Cerebellar nuclear complex (tissue), 1 donor: ENCODE data around the gene TMEM273.
"Not testable (repeated sequence)": the region's sequence is repeated elsewhere in the genome, so short reads cannot be mapped to it uniquely, and the experiment has no call there.

Experiments
- DNase-seq, 2 experiments: peaks; one replicate each; lab custom pipeline; 2025; lab: John Stamatoyannopoulos, UW

The TMEM273 gene

DNA sequence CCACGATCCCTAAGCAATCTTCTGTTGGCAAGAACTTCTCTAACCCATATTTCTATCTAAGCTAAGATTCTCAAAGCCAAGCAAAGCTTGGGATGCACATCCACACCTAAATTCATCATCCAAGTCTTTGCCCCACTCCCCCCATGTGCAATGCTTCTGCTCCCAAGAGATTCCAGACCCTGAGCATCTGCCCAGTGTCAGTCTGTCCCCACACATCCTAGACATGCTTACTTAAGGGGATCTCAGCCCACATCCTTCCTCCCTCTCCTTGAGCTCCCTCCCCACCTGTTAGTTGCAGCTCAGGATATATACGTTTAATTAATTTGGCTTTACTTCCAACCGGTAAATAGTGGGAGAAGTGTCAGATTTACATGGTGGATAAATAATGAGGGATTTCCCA lies 17.0 kb upstream of the TMEM273 start:
- no peak for DNase-seq

DNA sequence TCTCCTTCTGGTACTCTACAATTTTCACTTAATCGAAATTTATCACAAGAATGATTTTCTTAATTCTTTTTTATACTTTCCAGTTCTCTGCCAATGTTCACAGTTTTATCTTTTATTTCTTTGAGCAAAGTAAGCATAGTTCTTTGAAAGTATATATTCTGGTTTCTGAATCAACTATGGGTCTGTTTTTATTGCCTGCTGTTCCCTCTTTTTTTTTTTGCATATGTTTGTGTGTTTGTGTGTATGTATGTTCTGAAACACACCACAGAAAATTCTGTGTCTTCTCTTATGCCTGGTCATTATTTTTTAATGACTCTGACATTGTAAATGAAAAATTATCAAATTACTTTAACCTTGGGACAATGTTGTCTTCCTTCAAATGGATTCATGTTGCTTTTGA lies 15.9 kb upstream of the TMEM273 start:
- DNase-seq = no peak

DNA sequence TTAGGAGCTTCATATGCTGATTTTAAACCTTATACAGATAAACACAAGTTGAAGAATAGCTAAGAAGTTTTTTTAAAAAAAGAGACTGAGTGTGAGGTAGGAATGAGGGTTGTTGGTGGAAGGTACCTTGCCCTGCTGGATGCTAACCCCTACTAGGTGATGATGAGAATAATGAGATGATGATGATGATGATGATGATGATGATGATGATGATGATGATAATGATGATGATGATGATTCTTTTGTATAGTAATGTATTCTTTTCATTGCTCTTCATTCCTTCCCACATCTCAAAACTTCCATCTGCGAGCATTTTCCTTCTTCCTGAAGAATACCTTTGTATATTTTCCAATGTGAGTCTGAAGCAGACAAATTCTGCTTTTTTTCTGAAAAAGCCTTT lies 14.1 kb upstream of the TMEM273 start:
- DNase-seq = no peak

DNA sequence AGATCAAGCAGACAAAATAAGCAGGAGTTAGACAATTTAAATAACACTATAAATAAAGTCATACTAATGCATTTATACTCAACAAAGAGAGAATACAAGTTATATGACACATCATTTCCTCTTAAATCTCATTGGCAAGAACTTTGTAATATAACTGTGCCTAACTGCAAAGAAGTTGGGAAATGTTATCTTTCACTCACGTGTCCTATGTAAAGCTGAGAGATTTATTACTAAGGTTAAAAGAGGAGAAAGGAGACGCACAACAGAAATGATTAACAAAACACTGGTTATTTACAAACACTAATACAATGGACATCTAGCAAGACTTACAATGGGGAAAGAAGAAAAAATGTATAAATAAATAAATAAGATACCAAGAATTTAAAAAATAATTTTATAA lies 12.7 kb upstream of the TMEM273 start:
- no peak for DNase-seq

DNA sequence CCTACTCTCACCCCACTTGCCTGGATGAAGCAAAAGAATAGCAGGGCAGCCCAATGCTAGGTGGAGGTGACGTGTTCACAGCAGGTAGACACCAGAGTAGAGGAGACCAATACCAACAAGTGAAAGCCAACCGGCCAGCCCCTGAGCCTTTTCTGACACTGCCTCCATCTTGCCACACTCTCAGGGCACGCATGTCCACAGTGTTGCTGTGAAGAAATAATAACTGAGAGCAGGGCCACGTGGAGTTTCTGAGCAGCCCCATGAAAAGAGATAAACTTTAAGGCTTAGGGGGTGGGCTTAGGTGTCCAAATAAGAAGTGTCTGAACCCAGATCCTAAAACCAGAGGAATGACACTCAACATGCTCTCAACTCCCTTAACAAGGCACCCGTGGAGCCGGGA lies 9.0 kb upstream of the TMEM273 start:
- no peak for DNase-seq

DNA sequence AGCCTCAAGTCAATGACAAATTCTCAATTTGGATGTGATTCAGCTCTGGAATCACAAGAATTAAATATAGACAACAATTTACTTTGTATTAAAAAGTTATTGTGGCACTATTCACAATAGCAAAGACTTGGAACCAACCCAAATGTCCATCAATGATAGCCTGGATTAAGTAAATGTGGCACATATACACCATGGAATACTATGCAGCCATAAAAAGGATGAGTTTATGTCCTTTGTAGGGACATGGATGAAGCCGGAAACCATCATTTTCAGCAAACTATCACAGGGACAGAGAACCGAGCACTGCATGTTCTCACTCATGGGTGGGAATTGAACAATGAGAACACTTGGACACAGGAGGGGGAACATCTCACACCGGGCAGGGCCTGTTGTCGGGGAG lies 7.7 kb upstream of the TMEM273 start:
- not testable (repeated sequence) for DNase-seq

DNA sequence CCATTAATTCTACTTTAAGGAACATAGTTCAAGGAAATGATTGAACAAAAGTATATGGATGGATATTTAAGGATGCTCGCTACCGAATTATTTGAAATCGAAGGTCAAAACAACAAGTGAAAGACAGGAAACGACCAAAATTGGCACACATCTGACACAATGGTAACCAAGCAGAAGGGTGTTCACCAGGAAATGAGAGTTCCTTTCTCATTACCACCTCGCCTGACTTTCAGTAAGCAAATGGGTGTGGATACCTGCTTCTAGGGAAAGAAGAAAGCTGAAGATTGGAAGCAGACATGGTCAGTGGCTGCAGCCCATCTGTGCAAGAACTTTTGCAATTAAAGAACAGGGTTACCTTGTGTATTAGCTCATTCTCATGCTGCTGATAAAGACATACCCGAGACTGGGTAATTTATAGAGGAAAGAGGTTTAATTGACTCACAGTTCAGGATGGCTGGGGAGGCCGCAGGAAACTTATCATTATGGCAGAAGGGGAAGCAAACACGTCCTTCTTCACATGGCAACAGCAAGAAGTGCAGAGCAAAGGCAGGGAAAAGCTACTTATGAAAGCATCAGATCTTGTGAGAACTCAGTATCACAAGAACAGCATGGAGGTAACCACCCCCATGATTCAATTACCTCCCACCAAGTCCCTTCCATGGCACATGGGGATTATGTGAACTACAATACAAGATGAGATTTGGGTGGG lies 6.2 kb upstream of the TMEM273 start:
- DNase-seq = no peak

DNA sequence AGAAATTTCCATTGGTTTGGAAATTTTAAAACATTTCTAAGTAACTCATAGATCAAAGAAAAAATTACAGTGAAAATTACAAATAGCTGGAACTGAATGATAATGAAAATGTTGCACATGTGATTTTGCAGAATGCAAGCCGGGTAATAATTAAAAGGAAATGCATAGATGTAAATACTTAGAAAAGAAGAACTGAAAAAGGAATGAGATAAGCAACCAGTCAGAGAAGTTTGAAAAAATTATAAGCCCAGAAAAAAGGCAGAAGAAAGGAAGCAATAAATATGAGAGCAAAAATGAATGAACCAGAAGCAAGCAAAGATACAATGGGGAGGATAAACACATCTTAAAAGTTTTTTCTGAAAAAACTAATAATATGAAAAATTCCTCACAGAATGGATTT lies 3.2 kb upstream of the TMEM273 start:
- no peak for DNase-seq

DNA sequence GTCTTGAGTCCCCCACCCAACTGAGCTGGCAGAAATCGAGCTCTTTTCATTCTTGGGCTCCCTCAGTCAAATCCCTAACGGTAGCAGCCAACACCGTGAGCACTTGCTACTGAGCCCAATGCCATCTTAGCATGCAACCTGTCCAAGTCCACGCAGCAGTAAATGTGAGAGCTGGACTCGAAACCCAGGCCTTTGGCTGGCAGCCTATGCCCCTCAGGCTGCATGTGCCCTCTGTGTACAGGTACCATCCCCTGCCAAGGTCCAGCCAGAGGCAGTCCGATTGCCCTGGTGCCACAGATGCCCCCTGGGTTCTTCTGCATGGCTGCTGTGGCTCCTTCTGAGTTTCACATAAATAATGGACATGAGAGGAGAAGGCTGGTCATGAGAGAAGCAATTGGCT lies 1.2 kb upstream of the TMEM273 start:
- no peak for DNase-seq

DNA sequence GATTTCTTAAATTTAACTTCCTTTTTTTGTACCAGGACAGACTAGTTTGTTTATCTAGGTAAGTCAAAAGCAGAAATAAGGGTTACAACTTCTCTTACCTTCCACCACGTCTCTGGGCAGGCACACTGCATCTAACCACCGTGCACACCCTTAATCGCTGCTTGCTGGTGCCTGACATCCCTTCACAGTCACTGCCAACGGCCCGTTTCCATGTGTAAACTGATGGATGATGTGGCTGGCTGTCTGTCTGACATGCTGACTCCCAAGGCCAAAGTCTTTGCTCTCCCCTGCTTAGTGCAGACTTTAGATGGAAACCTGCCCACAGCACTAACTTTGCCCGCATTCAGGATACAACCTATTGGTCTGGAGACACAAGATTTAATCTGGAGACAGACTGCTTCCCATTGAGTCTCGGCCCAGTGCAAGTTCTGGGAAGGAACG lies 1.1 kb downstream of the TMEM273 start:
- DNase-seq = no peak

DNA sequence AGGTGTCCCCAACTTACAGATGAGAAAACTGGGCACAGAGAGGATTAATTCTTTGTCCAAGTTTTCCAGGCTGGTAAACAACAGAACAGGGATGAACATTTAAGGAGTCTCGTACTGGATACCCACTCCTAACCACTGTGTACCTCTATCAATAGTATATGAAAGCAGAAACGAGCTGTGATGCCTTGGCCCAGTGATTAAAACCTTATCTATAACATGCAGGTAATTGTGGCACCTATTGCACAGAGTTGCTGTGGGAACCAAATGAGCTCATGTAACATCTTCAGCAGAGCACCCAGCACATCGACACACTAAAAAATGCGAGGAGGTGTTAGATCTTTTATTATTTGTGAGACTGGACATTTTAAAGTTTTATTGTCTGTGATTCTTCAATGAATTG lies 1.6 kb downstream of the TMEM273 start:
- no peak for DNase-seq

DNA sequence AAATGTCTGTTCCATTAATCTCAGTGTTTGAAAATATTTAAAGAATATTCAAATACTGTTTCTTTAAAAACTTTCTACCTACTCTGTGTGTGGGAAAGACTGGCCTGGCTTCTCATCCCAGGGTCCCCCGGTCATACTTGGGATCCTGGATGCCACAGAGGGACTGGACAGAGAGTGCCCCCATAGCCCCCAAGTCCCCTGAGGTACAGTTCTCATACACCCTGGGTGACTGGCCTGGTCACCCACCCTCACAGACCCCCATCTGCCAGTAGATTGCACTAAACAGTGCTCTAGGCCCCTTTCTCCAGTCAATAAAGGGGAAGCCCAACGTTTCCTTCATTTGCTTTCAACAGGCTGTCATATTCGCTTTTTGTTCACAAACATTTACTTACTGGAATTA lies 3.0 kb downstream of the TMEM273 start:
- no peak for DNase-seq

DNA sequence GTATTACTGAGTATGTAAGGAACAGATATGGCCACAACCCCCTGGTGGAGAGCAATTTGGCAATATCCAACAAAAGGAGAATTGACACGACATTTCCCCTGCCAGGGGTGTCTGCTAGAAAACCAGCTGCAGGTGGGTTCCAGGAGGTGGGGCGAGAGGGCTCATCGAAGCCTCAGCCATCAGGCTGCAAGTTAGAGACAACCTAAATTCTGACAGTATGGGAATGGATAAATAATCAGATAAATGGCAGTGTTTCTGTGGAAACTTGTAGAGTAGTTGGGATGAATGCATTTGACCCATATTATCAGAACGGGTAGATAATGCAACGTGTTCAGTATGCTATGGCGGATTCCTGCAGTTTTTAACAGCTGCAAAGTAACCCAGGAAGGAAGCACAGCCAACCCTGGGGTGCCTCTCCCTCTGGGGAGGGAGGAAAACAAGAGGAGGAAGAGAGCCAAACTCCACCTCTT lies 3.5 kb downstream of the TMEM273 start:
- no peak for DNase-seq

DNA sequence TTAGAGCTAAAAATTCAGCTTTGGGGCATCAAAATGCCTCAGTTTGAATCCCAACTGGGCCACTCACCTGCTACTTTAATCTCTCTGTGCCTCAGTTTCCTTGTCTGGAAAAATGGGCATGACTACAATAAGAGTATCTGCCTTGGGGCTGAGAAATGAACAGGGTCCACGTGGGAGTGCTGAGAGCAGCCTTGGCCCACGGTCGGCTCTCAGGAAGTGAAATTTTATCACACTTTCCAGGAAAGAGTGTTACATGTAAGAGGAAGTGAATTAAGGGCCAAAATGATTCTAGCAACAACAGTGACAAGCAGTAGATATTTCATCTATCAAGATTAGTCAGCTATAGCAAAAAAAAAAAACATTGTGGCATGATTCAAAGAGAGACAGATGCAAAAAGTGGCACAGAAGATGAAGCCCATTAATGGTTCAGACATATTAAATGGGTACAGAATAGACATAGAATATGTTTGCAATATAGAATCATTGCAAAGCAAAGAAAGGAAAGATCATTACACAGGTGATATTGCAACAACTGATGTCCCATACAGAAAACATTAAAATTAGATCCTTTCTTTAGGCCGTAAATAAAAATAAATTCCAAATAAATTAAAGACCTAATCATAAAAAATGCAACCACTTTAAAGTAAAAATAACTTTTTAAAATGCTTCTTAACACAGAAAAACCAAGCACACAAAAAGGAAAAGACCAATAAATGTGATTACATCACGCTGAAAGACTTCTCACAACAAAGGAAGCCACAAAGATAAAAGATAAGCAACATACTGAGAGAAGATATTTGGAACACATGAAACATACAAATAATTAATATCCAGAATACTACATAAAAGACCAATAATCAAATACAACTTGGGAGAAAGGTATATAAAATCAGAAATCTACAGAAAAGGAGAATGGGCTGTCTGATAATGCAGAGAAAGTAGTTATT lies 4.3 kb downstream of the TMEM273 start:
- DNase-seq = no peak

DNA sequence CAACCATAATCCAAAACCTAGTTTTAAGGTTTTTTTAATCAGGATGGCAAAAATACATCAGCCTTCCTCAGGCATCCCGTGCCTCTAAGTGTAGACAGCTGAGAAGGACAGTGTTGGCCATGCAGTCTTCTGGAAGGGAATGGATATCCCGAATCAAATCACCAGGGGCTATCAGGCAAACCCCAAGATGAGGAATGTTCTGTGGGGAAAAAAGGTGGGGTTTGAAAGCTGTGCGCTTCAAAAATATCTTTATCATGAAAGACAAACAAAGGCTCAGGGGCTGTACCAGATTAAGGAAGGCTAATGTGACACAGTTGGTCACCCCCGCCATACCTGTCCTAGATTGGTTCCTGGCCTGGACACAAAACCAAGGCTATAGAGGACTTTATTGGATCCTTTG lies 5.4 kb downstream of the TMEM273 start:
- DNase-seq = no peak

DNA sequence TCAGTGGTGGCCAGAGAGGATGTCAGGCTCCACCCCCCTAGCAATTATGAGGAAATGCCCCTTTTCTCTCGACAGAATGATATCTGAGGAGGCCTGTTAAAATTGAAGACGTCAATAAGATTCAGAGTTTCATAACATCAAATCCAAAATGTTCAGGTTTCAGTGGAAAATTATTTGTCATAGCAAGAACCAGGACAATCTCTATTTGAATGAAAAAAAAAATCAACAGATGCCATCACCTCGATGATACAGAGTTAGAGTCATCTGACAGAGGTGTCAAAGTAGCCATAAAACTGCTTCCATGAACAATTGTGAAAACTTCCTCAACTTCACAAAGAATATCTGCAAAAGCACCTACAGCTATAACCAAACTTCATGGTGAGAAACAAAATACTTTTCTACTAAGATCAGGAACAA lies 7.7 kb downstream of the TMEM273 start:
- DNase-seq = no peak

DNA sequence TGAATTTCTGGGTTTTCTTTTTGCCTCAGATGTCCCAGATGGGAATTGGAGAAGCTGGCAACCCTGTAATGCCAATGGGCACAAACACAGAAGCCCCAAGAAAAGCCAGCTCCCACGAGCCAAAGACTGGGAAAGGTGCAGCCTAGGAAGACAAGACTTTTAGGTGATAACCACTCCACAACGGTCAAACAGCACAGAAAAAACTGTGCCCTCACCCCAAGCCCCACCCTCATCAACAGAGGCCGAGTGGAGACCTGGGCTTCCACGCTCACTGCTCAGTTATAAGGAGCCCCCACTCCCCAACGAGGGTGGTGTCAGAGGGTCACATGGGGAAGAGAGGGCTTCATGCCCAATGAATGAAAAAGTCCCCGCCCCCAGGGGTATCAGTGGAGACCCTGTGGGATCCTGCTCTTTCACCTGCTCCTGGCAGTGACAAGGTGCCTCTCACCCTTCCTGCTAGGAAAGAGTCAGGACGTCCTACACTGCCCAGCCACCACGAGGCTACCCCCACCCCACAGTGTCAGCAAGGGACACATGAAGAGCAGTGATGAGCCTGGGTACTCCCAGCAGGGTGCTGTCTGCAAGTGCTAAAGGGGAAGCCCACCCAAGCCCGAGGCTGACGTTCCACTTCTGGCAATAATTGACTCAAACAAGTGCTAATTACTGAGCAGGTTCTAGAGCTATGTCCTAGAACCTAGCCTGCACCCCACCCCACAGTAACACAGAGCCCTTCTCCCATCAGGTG lies 8.3 kb downstream of the TMEM273 start:
- no peak for DNase-seq

DNA sequence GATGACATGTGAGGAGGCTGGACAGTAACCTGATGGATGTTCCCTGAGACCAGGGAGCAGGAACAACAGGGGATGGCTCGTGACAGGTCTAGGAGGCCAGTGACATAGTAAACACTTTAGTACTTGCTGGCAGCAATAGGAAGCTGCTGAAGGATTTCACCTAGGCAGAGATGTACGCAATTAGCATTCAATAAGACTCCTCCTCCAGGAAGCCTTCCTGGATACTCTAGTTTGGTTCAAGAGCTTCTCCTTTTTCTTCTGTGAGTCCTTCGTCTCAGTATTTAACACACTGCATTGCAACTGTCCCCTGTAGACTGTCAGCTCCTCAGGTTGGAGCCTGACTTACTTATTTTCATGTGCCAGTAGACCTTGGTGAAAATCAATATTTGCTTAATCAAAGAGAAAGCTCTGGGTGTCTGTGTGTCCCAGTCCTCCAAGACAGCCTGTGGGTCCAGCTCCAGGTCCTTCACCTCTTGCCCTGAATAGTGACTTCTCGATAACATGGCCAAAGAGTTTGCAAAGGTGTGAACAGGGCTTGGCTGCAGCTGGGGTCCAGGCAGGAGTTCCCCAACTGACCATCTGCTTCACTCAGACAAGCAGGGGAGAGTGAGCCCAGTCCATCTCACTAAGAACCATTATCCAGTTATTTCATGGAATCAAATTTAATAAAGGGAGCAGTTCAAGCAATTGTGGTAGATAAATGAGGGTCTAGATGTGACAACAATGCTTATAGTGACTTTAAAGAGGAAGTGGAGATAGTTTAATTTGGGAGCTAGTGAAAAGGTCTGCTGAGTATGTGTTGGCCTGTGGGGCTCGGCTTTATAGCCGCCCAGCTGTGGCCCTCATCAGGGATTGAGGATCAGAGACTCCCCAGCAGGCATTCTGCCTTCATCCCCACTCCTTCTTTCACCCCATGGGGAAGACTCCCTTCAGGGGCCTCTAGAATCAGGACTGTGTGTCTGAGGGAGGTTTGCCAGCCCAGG lies 9.4 kb downstream of the TMEM273 start:
- no peak for DNase-seq

DNA sequence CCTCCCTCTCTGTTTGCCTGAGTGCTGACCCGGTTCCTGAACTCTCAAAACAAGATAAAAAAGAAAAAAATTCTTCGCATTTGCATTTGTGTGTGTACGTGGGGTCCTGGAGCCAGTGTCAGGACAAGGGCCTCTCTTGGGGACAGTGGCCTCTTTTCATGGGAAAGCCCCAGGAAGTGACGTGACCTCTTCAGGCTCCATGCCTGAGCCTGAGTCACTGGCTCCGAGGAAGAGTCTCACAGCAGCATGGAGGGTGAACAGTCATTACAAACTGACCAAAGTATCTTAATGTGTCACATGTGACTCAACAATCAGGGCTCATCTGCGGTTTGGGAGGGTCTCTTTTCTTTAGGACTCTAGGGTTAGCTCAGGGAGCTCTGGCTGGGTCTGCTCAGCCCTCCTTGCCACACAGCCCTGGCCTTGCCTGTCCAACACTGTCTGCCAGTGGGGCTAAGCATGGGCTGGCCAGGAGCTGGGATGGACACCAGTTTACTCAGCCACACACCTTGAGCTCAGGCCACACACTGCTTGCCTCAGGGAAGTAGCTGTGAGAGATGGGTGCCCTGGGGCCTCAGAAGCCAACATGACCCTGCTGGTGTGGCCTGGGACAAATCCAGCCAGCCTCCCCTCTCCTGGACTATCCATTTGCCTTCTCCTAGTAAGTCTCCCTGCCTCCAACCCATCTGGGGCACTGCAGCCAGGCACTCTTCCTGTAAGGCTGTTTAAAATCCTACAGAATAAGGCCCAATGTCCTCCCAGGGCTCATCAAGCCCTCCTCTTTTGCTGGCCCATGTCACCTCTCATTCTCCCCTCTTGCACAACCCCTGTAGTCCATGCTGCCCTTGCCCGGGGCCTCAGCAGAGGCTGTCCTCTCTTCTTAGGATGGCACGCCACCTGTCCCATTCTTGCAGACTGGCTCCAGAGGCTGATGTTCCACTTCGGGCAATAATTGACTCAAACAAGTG lies 10.5 kb downstream of the TMEM273 start:
- DNase-seq = no peak
